ENCODE results near the gene HEATR5B.

DNA sequence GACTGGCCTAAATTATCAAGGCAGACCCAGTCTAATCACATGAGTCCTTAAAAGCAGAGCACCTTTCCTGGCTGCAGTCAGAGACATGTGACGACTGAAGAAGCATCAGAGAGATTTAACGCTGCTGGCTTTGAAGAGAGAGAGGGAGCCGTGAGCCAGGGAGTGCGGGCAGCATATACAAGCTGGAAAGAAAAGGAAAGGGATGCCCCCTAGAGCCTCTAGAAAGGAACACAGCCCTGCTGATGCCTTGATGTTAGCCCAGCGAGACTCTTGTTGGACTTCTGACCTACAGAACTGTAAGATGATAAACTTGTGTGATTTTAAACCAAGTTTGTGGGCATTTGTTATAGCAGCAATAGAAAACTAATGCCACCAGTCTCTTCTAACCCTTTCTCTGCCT is 58.1 kb downstream of the HEATR5B start:
- TF ChIP-seq, protein P1, sequence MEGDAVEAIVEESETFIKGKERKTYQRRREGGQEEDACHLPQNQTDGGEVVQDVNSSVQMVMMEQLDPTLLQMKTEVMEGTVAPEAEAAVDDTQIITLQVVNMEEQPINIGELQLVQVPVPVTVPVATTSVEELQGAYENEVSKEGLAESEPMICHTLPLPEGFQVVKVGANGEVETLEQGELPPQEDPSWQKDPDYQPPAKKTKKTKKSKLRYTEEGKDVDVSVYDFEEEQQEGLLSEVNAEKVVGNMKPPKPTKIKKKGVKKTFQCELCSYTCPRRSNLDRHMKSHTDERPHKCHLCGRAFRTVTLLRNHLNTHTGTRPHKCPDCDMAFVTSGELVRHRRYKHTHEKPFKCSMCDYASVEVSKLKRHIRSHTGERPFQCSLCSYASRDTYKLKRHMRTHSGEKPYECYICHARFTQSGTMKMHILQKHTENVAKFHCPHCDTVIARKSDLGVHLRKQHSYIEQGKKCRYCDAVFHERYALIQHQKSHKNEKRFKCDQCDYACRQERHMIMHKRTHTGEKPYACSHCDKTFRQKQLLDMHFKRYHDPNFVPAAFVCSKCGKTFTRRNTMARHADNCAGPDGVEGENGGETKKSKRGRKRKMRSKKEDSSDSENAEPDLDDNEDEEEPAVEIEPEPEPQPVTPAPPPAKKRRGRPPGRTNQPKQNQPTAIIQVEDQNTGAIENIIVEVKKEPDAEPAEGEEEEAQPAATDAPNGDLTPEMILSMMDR (IDR thresholded peaks at IDR 0.05), result no peak
- no peak for TF ChIP-seq POLR2A (IDR thresholded peaks at IDR 0.05)
